GM18870 (cell line): Measurements from ENCODE around the gene ACOT4.
"Not testable (repeated sequence)": the region's sequence is repeated elsewhere in the genome, so short reads cannot be mapped to it uniquely, and the experiment has no call there.

Experiments
- ATAC-seq: cut with Tn5 transposase; IDR thresholded peaks from one replicate; pipeline ENCODE4 v1.9.1; 2021; ENCODE audit warnings: moderate library complexity; ENCODE audit not compliant: unreplicated experiment

Gene ACOT4

GRCh38 chr14:73576391-73576790, 15.3 kb upstream of the ACOT4 start:
- ATAC-seq, result no peak

GRCh38 chr14:73577214-73577613, 14.5 kb upstream of the ACOT4 start:
- ATAC-seq, result not testable (repeated sequence)

GRCh38 chr14:73582102-73582979, 9.3 kb upstream of the ACOT4 start:
- not testable (repeated sequence) for ATAC-seq

- ATAC-seq, result no peak
Measured at GRCh38 chr14:73588695-73589094, 3.0 kb upstream of the ACOT4 start.

- ATAC-seq, result no peak
Measured at GRCh38 chr14:73589116-73589515, 2.6 kb upstream of the ACOT4 start.

- ATAC-seq, result not testable (repeated sequence)
Measured at GRCh38 chr14:73590673-73591004, 1.0 kb upstream of the ACOT4 start.

- no peak for ATAC-seq
Measured at GRCh38 chr14:73594491-73594890, 2.8 kb downstream of the ACOT4 start.

GRCh38 chr14:73599499-73599898, 7.8 kb downstream of the ACOT4 start:
- no peak for ATAC-seq

- ATAC-seq, result no peak
Measured at GRCh38 chr14:73602994-73603393, 11.3 kb downstream of the ACOT4 start.

- ATAC-seq, result no peak
Measured at GRCh38 chr14:73606271-73606670, 14.6 kb downstream of the ACOT4 start.

GRCh38 chr14:73607241-73607640, 15.6 kb downstream of the ACOT4 start:
- no peak for ATAC-seq

GRCh38 chr14:73610687-73611086, 19.0 kb downstream of the ACOT4 start:
- no peak for ATAC-seq

GRCh38 chr14:73612339-73613045, 20.8 kb downstream of the ACOT4 start, which contains the start of gene ACOT6:
Gene ACOT6 (plus strand): TSS chr14:73612517. CDS start chr14:73612572, 55 bp downstream.
- no peak for ATAC-seq

GRCh38 chr14:73613046-73613383, 21.3 kb downstream of the ACOT4 start:
- no peak for ATAC-seq

GRCh38 chr14:73613419-73613963, 21.8 kb downstream of the ACOT4 start:
- no peak for ATAC-seq

GRCh38 chr14:73616831-73617230, 25.2 kb downstream of the ACOT4 start:
- ATAC-seq, result no peak

- ATAC-seq, result no peak
Measured at GRCh38 chr14:73619524-73619923, 27.9 kb downstream of the ACOT4 start.

- no peak for ATAC-seq
Measured at GRCh38 chr14:73620268-73620667, 28.6 kb downstream of the ACOT4 start.

- no peak for ATAC-seq
Measured at GRCh38 chr14:73623504-73624054, 31.9 kb downstream of the ACOT4 start.

- ATAC-seq, result no peak
Measured at GRCh38 chr14:73625706-73626105, 34.0 kb downstream of the ACOT4 start.

GRCh38 chr14:73627151-73627558, 35.5 kb downstream of the ACOT4 start:
- no peak for ATAC-seq
